ENCODE data around the gene PPEF1.
"Not testable (repeated sequence)": the region's sequence is repeated elsewhere in the genome, so short reads cannot be mapped to it uniquely, and the experiment has no call there.

Gene PPEF1

DNA sequence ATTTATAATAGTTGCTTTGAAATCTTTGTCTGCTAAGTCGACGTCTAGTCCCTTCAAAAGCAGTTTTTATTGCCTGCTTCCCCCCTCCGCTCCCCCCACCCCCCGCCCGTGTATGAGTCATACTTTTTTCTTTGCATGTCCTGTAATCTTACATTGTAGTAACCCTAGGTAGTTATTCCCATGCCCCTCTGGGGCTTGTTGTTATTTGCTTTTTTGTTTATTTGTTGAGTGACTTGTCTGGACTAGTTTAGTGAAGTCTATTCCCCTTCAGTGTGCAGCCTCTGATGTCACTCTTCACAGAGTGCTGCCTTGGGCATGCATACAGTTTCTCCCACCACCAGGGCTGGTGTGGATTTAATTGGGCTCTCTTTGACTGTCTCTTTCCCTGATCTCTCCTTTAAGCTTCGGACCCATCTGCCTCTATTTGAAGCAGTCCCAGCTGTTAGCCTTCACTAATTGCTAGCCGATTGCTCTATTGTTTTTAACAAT lies 86.2 kb downstream of the PPEF1 start:
- DNase-seq (ENCODE audit: low spot score) = no peak

- DNase-seq (ENCODE audit: low spot score) = no peak
Observed at GRCh38 chrX:18797141-18797540, 89.7 kb downstream of the PPEF1 start.

- DNase-seq (ENCODE audit: low spot score) = no peak
Observed at GRCh38 chrX:18799911-18800310, 92.5 kb downstream of the PPEF1 start.

- DNase-seq (ENCODE audit: low spot score) = no peak
Observed at GRCh38 chrX:18809641-18810040, 102.2 kb downstream of the PPEF1 start.

DNA sequence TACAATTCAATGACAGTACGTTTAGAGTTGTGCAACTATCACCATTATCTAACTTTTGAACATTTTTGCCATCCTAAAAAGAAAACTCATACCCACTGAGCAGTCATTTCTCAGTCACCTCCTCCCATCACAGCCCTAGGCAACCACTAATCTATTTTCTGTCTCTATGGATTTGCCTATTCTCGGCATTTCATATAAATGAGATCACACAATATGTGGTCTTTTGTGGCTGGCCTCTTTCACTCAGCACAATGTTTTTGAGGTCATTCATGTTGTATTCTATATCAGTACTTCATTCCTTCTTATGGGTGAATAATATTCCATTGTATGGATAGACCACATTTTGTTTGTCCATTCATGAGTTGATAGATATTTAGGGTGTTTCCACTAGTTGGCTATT lies 103.0 kb downstream of the PPEF1 start:
- no peak for DNase-seq (ENCODE audit: low spot score)

- no peak for DNase-seq (ENCODE audit: low spot score)
Observed at GRCh38 chrX:18825375-18825774, 117.9 kb downstream of the PPEF1 start.

DNA sequence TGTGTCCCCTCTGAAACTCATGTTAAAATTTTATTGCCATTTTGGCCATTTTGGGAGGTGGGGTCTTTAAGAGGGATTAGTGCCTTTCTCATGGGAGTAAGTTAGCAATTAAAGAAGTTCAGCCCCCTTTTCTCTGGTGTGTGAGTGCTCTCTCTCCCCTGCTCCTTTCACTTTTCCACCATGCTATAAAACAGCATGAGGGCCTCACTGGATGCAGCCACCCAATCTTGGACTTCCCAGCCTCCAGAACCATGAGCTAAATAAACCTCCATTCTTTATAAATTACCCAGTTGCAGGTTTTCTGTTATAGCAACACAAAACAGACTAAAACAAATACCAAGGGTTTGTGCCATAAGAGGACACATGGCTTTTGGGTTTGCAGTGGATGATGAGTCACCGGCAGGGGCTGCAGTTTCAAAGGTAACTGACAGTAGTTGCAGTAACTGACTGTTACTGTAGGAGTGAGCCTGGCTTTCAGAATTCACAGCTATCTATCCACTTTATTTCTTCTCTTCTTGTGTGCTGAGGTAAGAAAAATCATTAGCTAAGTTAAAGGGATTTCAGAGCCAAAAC lies 121.5 kb downstream of the PPEF1 start:
- DNase-seq (ENCODE audit: low spot score) = no peak

GRCh38 chrX:18833071-18833731 lies 125.8 kb downstream of the PPEF1 start:
- no peak for DNase-seq (ENCODE audit: low spot score)

DNA sequence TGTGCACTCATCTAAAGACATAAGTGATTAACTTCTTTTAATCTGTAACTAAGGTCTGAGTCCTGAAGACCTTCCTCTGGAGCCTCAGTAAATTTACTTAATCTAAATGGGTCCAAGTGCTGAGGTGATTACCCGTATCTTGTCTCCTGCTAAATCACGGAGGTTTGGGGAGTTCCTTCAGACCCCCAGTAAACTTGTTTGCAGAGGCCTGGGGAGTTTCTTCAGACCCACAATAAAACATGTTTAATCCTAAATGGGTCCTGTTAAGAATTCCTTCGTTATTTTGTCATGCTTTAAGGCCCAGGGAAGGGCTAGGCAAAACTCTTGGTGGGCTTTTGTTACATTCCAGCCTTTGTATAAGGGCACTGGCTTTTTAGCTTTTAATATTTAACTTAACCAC lies 140.5 kb downstream of the PPEF1 start:
- DNase-seq (ENCODE audit: low spot score) = not testable (repeated sequence)

DNA sequence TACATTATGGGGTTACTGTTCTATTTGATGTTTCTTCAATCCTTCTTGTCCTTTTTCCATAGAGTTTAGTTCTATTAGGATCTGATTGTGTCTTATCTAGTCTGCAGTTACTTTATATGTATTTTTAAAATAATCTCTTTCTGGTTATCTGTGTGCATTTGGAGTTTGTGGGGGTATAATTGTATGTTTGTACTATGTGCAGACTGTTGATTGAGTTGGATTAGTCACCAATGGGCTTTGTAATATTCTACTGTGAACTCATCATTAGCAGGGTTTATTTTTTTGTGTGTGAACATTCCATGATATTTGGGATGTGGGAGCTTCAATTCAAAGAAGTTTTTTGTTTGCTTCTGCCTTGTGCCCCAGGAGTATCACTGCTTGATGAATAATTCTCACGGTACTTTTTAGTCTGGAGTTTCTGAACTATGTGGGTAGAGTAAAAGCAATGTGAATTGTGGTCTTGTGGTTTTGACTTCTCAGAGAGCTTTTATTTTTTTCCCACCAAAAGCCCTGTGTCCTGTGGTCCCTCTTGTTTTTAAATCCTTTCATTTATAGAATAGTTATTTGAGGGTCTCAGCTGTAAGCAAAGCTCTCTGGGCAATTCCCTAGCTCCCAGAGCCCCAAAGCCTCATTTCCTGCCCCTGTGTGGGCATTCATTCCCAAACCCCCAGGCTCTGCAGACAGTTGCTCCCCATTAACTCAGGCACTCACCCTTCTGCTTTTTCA lies 148.6 kb downstream of the PPEF1 start:
- no peak for DNase-seq (ENCODE audit: low spot score)

DNA sequence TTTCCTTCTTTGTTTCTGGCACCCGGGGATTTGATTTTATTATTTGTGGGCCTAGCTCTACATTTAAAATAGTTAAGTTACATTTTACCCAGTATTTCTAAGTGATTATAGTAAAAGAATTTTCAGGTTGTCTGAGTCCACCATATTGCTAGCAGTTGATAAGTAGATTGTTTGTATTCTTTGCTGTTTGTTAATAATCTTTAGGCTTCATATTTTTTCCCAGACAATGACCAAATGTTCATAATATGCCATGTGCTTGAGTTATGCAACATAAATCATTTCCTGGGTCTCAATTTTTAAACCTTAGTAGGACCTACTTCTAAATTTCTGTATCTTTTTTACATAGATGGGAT lies 149.2 kb downstream of the PPEF1 start:
- DNase-seq (ENCODE audit: low spot score) = no peak

DNA sequence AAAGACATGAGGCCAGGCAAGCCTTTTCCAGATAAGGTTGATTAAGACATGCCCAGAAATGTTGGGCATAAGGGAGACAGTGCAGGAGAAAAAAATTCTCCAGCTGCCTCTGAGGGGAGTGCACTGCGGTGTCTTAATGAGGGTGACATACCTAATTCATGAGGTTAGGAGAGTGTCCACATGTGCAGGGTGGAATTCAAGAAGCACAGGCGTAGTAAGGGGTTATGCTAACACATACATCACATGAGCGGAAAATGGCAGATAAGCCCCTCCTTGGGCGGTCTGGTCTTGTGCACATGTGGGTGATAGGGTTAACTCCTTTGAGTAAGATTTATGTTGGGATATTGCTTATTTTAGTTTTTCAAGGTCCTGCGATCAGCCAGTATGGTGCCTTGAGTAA lies 154.1 kb downstream of the PPEF1 start:
- no peak for DNase-seq (ENCODE audit: low spot score)

- no peak for DNase-seq (ENCODE audit: low spot score)
Observed at GRCh38 chrX:18864390-18864920, 157.0 kb downstream of the PPEF1 start.

GRCh38 chrX:18871161-18871890 lies 163.9 kb downstream of the PPEF1 start:
- DNase-seq (ENCODE audit: low spot score) = no peak

DNA sequence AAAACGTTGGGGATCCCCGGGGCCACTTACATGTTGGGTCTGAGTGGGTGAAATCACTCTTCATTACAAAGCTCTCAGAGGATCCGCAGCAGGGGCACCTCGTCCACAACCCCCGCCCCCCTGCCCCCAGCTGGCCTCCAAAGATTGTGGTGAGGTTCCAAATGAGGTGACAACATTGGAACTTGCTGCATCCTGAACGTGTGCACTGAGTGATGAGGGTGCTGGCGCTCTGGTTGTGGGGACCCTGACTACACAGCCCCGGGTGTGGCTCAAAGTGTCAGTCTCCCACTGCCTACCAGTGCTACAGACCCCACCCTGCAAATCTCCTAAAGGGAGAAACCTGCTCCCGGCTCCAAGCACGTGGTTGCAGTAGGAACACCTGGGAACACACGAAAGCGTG lies 164.5 kb downstream of the PPEF1 start:
- no peak for DNase-seq (ENCODE audit: low spot score)

GRCh38 chrX:18872621-18873020 lies 165.2 kb downstream of the PPEF1 start:
- DNase-seq (ENCODE audit: low spot score) = no peak

DNA sequence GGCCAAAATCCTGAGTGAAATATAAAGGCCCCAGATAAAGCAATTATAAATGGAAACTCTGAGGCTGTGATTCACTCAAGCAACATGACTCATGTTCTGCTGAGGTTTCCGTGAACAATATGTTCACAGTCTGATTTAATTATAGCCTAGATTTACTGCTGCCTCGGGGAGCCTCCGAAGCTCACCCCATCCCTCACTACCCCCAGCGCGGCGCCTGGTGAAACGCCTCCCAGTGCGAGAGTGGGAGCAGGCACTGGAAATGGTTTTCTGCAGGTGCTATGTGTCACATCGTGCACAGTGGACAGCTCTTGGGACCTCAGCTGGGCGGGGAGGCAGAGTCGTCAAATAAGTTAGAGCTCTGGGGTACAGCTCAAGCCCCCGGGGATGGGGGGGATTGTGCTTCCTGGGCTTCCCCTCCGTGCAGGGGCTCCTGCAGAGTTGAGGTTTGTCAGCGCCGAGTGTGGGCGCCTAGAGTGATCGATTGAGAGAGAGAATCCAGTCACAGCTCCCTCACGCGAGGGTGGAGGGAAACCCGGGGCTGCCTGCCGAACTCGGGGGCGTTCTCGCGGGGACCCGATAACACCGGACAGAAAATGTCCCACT lies 165.8 kb downstream of the PPEF1 start:
- DNase-seq (ENCODE audit: low spot score) = no peak

GRCh38 chrX:18873836-18874235 lies 166.4 kb downstream of the PPEF1 start:
- DNase-seq (ENCODE audit: low spot score) = no peak

DNA sequence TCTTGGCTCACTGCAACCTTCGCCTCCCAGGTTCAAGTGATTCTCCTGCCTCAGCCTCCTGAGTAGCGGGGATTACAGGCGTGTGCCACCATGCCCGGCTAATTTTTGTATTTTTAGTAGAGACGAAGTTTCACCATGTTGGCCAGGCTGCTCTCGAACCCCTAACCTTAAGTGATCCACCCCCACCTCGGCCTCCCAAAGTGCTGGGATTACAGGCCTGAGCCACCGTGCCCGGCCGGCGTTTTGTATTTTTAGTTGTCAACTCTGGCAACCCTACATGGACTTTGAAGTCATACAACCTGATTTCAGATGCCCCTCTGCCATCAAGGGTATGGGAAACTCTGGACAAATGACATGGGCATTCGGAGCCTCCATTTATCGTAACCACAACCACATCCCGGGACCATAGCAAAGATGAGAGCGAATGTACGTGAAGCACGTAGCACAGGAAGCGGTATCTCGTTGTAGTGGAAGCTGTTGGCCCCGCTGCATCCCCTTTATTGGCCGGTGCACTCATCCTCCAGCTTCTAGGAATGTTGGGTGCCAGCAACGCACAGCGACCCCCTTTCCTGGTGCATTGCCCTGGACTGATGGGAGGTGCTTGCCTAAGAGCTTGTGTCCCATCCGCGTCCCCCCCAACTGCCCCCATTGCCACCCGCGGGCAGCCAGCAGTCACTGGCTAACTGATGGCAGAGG lies 167.3 kb downstream of the PPEF1 start:
- no peak for DNase-seq (ENCODE audit: low spot score)

- DNase-seq (ENCODE audit: low spot score) = no peak
Observed at GRCh38 chrX:18875256-18875878, 167.9 kb downstream of the PPEF1 start.

DNA sequence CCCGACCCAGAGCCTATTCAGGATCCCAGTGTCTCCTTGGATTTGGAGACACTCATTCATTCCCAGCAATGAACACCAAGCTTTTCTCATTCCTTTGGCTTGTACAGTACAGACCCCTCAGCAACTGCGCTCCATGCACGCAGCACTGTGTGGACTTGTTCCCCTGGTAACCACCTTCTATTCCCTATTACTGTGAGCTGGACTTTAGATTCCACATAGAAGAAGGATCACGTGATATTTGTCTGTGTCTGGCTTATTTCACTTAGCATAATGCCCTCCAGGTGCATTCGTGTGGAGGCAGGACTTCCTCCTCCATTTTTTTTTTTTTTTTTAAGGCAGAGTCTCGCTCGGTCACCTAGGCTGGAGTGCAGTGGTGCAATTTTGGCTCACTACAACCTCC lies 170.0 kb downstream of the PPEF1 start:
- no peak for DNase-seq (ENCODE audit: low spot score)

All from CD4-positive, alpha-beta T cell treated with Interleukin-15 for 4 hours (primary cell).